HUES64 (cell line): Measurements from ENCODE around the gene CPE.

Experiments
- H3K27ac ChIP-seq: 2 replicates; pipeline ENCODE4 v1.7.0; 2013; ENCODE audit warnings: low read depth, low read length, inconsistent platforms
- H3K27me3 ChIP-seq: 2 replicates; pipeline ENCODE4 v1.6.1; 2013; ENCODE audit warnings: mild to moderate bottlenecking, low read length; ENCODE audit not compliant: insufficient read depth
- H3K36me3 ChIP-seq: 2 replicates; pipeline ENCODE4 v1.6.1; 2013; ENCODE audit warnings: mild to moderate bottlenecking, low read length; ENCODE audit not compliant: insufficient read depth
- H3K4me1 ChIP-seq: 2 replicates; pipeline ENCODE4 v1.6.1; 2013; ENCODE audit warnings: mild to moderate bottlenecking, low read length, moderate library complexity; ENCODE audit not compliant: insufficient read depth
- H3K4me3 ChIP-seq: 2 replicates; pipeline ENCODE4 v1.5.1; 2013; ENCODE audit warnings: mild to moderate bottlenecking, low read length, moderate library complexity
- H3K9ac ChIP-seq: 2 replicates; pipeline ENCODE4 v1.6.1; 2013; ENCODE audit warnings: mild to moderate bottlenecking, low read depth, low read length
- H3K9me3 ChIP-seq: 2 replicates; pipeline ENCODE4 v1.6.1; 2013; ENCODE audit warnings: low read depth, low read length; ENCODE audit not compliant: insufficient read depth
- WGBS: fragments of 150-250, 120-280 bp; methylation state at CpG from one replicate; pipeline ENCODE4 v1.1.7; 2013; ENCODE audit warnings: missing lambda C conversion rate; 5-methylcytosine and 5-hydroxymethylcytosine counted together

CPE gene

GRCh38 chr4:165512424-165512823 lies 133.6 kb downstream of the CPE start:
- Histone ChIP-seq H3K4me1 (no peaks in the 10 kb centered on the region), H3K9ac (no peak overlapping the region), H3K36me3 (no peaks in the 10 kb centered on the region), H3K27ac (no peak overlapping the region), H3K4me3 (no peak overlapping the region), H3K27me3 (no peaks in the 10 kb centered on the region), H3K9me3 (no peaks in the 10 kb centered on the region)
- WGBS: 98% methylated on average over 5 of the region's 5 CpGs

GRCh38 chr4:165514739-165515138 lies 135.9 kb downstream of the CPE start:
- no peak overlapping the region for H3K9ac ChIP-seq
- H3K27me3 ChIP-seq: no peaks in the 10 kb centered on the region
- no peaks in the 10 kb centered on the region for H3K4me1 ChIP-seq
- H3K27ac ChIP-seq: no peak overlapping the region
- 100% methylated on average over 1 of the region's 2 CpGs for WGBS
- H3K36me3 ChIP-seq: no peaks in the 10 kb centered on the region
- H3K9me3 ChIP-seq: no peaks in the 10 kb centered on the region
- no peak overlapping the region for H3K4me3 ChIP-seq

GRCh38 chr4:165515201-165515600 lies 136.4 kb downstream of the CPE start:
- H3K36me3 ChIP-seq: no peaks in the 10 kb centered on the region
- WGBS: 90% methylated on average over 2 of the region's 2 CpGs
- H3K27me3 ChIP-seq: no peaks in the 10 kb centered on the region
- H3K4me3 ChIP-seq: no peak overlapping the region
- H3K4me1 ChIP-seq: no peaks in the 10 kb centered on the region
- no peaks in the 10 kb centered on the region for H3K9me3 ChIP-seq
- no peak overlapping the region for H3K9ac ChIP-seq
- H3K27ac ChIP-seq: no peak overlapping the region

- H3K4me3 ChIP-seq: no peak overlapping the region
- no peaks in the 10 kb centered on the region for H3K9me3 ChIP-seq
- H3K27ac ChIP-seq: no peak overlapping the region
- no peaks in the 10 kb centered on the region for H3K4me1 ChIP-seq
- no peaks in the 10 kb centered on the region for H3K36me3 ChIP-seq
- WGBS: 93% methylated on average over 6 of the region's 6 CpGs
- no peak overlapping the region for H3K9ac ChIP-seq
- no peaks in the 10 kb centered on the region for H3K27me3 ChIP-seq
Measured at GRCh38 chr4:165516281-165516833, 137.5 kb downstream of the CPE start.

- H3K9ac ChIP-seq: no peak overlapping the region
- H3K36me3 ChIP-seq: no peaks in the 10 kb centered on the region
- H3K9me3 ChIP-seq: no peaks in the 10 kb centered on the region
- no peak overlapping the region for H3K27ac ChIP-seq
- H3K27me3 ChIP-seq: no peaks in the 10 kb centered on the region
- WGBS: 94% methylated on average over 1 of the region's 1 CpG
- H3K4me3 ChIP-seq: no peak overlapping the region
- H3K4me1 ChIP-seq: no peaks in the 10 kb centered on the region
Measured at GRCh38 chr4:165517216-165517615, 138.4 kb downstream of the CPE start.

- H3K9me3 ChIP-seq: no peaks in the 10 kb centered on the region
- no peaks in the 10 kb centered on the region for H3K27me3 ChIP-seq
- H3K4me1 ChIP-seq: no peaks in the 10 kb centered on the region
- H3K9ac ChIP-seq: no peak overlapping the region
- H3K36me3 ChIP-seq: no peaks in the 10 kb centered on the region
- H3K27ac ChIP-seq: no peak overlapping the region
- no CpG with 5 or more reads among the region's 1 CpG for WGBS
- H3K4me3 ChIP-seq: no peak overlapping the region
Measured at GRCh38 chr4:165518024-165518616, 139.3 kb downstream of the CPE start.

- Histone ChIP-seq H3K4me3 (no peak overlapping the region), H3K9ac (no peak overlapping the region), H3K4me1 (no peaks in the 10 kb centered on the region), H3K36me3 (no peaks in the 10 kb centered on the region), H3K27ac (no peak overlapping the region), H3K9me3 (no peaks in the 10 kb centered on the region), H3K27me3 (no peaks in the 10 kb centered on the region)
- no CpG with 5 or more reads among the region's 1 CpG for WGBS
Measured at GRCh38 chr4:165518686-165519085, 139.9 kb downstream of the CPE start.

- Histone ChIP-seq H3K27me3 (no peaks in the 10 kb centered on the region), H3K27ac (no peak overlapping the region), H3K9ac (no peak overlapping the region), H3K4me1 (no peaks in the 10 kb centered on the region), H3K9me3 (no peaks in the 10 kb centered on the region), H3K4me3 (no peak overlapping the region), H3K36me3 (no peaks in the 10 kb centered on the region)
Measured at GRCh38 chr4:165519591-165519990, 140.8 kb downstream of the CPE start.

- Histone ChIP-seq H3K9me3 (no peaks in the 10 kb centered on the region), H3K27ac (no peak overlapping the region), H3K9ac (no peak overlapping the region), H3K36me3 (no peaks in the 10 kb centered on the region), H3K4me3 (no peak overlapping the region), H3K27me3 (no peaks in the 10 kb centered on the region), H3K4me1 (no peaks in the 10 kb centered on the region)
- 83% methylated on average over 4 of the region's 4 CpGs for WGBS
Measured at GRCh38 chr4:165520086-165520485, 141.3 kb downstream of the CPE start.

- 100% methylated on average over 1 of the region's 1 CpG for WGBS
- Histone ChIP-seq H3K27ac (no peak overlapping the region), H3K27me3 (no peaks in the 10 kb centered on the region), H3K9me3 (no peaks in the 10 kb centered on the region), H3K4me3 (no peak overlapping the region), H3K9ac (no peak overlapping the region), H3K36me3 (no peaks in the 10 kb centered on the region), H3K4me1 (no peaks in the 10 kb centered on the region)
Measured at GRCh38 chr4:165522050-165522449, 143.2 kb downstream of the CPE start.

GRCh38 chr4:165524532-165525190 lies 145.9 kb downstream of the CPE start:
- 89% methylated on average over 8 of the region's 9 CpGs for WGBS
- Histone ChIP-seq H3K4me3 (no peak overlapping the region), H3K36me3 (no peaks in the 10 kb centered on the region), H3K9me3 (no peaks in the 10 kb centered on the region), H3K9ac (no peak overlapping the region), H3K27me3 (no peaks in the 10 kb centered on the region), H3K4me1 (no peaks in the 10 kb centered on the region), H3K27ac (no peak overlapping the region)
